Activated T-cell treated with anti-CD3 and anti-CD28 coated beads for 24 hours (primary cell): ENCODE results near the gene SFI1.
"Not testable (repeated sequence)": the region's sequence is repeated elsewhere in the genome, so short reads cannot be mapped to it uniquely, and the experiment has no call there.

ENCODE experiments used
- DNase-seq: peaks from one replicate; pipeline ENCODE4 v3.0.0-alpha.2; 2020; ENCODE audit warnings: low read depth

SFI1 gene

GRCh38 chr22:31544481-31545480 lies 48.4 kb downstream of the SFI1 start:
- DNase-seq, result no peak

GRCh38 chr22:31550871-31551370 lies 54.6 kb downstream of the SFI1 start:
- DNase-seq, result no peak

- no peak for DNase-seq
Observed at GRCh38 chr22:31556627-31557203, 60.4 kb downstream of the SFI1 start.

DNA sequence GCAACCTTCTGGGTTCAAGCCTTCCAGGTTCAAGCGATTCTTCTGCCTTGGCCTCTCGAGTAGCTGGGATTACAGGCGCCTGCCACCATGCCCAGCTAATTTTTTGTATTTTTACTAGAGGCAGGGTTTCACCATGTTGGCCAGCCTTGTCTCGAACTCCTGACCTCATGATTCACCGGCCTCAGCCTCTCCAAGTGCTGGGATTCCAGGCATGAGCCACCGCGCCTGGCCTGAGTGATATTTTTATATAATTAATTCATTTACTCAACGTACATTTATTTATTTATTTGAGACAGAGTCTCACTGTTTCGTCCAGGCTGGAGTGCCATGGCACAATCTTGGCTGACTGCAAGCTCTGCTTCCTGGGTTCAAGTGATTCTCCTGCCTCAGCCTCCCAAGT lies 62.2 kb downstream of the SFI1 start:
- not testable (repeated sequence) for DNase-seq

GRCh38 chr22:31561238-31561887 lies 65.0 kb downstream of the SFI1 start:
- peak; percentile 36 for DNase-seq

- no peak for DNase-seq
Observed at GRCh38 chr22:31561970-31562369, 65.6 kb downstream of the SFI1 start.

DNA sequence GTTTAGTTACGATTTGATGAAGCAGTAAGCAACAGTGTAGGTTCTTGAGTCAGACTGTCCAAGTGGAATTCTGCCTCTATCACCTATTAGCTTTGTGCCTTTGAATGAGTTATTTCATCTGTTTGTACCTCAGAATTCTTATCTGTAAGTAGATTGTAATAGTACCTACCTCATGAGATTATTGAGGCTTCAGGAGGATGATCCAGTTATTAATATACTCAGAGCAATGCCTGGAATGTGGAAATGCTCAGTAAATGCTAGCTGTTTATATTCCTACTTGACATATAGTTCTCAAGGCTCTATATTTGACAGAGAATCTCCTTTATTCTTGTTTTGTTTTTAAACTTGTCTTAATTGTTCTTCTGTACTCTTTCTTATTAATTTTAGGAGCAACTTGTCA lies 70.1 kb downstream of the SFI1 start:
- DNase-seq, result no peak

DNA sequence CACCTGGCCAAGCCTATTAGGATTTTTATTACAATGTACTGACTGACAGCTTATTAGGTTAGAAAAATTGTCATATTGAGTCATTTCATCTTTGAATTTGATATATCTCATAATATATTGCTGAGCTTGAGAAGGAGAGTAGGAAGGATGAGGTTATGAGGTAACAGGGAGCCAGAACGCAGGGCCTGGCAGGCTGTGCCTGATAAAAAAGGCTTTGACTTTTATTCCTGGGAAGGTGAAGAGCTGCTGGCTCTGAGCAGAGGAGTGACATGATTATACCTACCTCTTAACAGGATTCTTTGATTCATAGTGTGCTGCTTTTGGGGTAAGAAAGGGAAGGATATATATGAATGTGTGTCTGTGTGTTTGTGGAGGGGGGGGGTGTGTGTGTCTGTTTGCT lies 70.9 kb downstream of the SFI1 start:
- no peak for DNase-seq

GRCh38 chr22:31567702-31568101 lies 71.4 kb downstream of the SFI1 start:
- no peak for DNase-seq

- DNase-seq, result no peak
Observed at GRCh38 chr22:31569126-31569525, 72.8 kb downstream of the SFI1 start.

GRCh38 chr22:31572939-31573338 lies 76.6 kb downstream of the SFI1 start:
- no peak for DNase-seq

- no peak for DNase-seq
Observed at GRCh38 chr22:31574055-31574670, 77.8 kb downstream of the SFI1 start.

DNA sequence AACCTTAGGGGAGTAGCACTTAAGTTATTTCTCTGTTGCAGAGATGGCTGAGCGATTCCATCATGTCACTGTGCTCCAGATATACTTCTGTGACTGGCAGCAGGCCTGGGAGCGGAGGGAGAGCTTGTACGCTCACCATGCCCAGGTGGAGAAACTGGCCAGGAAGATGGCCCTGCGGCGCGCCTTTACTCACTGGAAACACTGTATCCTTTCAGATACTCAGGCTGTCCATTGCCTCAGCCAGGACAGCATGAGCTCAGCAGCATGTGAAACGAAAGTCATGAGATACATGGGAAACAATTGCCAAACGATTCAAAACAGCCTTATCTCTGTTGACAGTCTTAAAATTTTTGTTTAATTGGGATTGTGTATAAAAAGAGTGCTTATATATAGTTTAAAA lies 78.9 kb downstream of the SFI1 start:
- DNase-seq, result no peak

GRCh38 chr22:31577711-31578110 lies 81.4 kb downstream of the SFI1 start:
- no peak for DNase-seq

- DNase-seq, result no peak
Observed at GRCh38 chr22:31578171-31578570, 81.8 kb downstream of the SFI1 start.

GRCh38 chr22:31579835-31580242 lies 83.5 kb downstream of the SFI1 start:
- DNase-seq, result no peak

DNA sequence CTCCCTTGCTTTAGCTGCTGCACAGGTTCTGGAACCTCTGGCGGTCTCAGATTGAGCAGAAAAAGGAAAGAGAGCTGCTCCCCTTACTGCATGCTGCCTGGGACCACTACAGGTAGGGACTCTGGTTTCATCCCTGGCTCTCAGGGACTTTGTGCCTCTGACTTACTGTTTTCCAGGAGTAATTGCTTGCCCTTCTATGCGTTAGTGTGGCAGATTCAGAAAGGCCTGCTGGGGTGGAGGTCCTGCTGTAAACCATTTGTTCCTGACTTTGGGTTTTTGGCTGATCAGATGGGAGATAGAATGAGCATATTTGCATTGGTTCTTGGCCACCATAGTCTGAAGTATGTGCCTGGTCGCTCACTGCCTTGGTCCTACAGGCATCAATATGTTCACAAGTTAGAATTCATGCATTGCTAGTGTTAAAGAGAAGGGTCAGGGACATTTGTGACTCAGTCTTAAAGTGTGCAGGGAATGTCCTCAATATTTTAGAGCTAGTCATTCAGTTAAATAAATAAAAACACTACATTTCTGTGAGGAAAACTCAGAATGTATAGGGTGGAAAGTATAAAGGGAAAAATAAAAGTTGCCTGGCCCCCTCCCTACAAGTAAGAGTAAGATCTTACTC lies 87.6 kb downstream of the SFI1 start:
- DNase-seq, result no peak

DNA sequence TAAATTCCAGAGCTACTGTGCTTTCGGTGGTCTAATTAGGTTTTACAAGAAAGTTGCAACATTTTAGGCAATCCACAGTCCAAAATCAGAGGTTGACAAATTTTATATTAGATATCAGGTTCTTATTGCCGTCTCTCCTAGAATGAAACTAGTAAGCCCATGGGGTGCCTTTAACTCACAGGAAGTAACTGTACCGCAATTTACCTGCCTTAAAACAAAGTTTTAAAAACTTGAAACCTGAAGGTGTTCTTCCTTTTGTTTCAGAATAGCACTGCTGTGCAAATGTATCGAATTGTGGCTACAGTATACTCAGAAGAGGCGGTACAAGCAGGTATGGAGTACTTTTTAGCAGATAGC lies 88.4 kb downstream of the SFI1 start:
- no peak for DNase-seq

GRCh38 chr22:31585161-31585859 lies 89.0 kb downstream of the SFI1 start:
- no peak for DNase-seq

DNA sequence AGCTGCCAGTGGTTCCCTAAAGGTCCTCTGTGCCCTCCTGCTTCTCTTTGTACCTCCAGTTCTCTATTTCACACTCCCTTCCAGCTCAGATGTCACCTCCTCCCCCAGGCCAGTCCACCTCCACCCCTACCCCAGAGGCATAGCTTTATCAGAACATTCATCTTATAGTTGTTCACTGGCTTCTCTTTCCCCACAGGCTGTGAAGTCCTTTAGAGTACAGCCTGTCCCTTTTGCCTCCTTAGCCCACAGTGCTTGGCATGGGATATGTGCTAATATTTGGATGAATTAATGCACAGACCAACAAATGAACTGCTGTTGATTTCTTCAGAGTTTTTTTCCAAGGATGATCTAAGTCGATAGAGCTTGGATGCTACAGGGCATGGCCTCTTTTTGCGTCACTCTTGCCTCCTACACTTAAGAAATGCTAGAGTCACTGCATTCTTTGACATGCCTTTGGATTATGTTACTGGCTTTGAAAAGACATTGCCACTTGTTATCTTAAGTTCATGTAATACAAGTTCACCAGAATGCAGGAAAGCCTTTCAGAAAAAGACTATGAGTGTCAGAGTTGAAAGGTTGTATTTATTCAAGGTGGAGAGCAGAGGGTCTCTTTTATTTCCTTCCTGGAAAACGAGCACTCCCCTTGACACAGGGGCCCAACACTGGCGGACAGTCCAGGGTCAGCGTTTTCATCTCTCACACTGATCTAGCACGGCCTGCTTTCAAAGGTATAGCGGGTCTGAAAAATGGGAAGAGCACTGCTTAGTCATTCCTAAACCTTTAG lies 90.0 kb downstream of the SFI1 start:
- DNase-seq, result no peak
